NB4 (cell line): ENCODE measurements around the gene RPS6KA4.

Experiments
- CTCF ChIP-seq: IDR thresholded peaks from one replicate; pipeline ENCODE4 v1.5.1; 2012; ENCODE audit warnings: low read depth, low read length
- POLR2A ChIP-seq: IDR thresholded peaks from 2 replicates; pipeline ENCODE4 v1.6.1; 2011; ENCODE audit warnings: mild to moderate bottlenecking; ENCODE audit not compliant: insufficient read length; ENCODE audit errors: extremely low read depth
- TF ChIP-seq, protein P1 (sequence below): IDR thresholded peaks from 2 replicates; pipeline ENCODE4 v1.6.1; 2011; ENCODE audit warnings: low read depth, low read length

DNA sequence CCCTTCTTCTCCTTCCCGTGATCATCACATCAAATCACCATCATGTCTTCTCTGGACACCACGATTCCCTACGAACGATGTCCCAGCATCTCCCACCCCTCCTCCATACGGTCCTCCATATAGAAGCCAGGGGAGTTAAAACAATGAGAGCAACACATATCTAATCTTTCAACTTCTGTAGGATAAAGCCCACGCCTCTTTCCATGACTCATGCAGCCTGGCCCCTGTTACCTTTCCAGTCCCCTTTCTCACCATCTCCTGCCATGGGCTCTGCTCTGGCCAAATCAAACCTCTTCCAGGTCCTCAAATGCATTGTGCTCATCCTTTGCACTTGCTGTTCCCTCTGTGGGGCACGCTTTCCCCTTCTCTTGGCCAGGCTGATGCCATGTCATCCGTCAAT is 23.6 kb downstream of the RPS6KA4 start:
- TF ChIP-seq CTCF (no peak), POLR2A (no peak)
- TF ChIP-seq, protein P1, sequence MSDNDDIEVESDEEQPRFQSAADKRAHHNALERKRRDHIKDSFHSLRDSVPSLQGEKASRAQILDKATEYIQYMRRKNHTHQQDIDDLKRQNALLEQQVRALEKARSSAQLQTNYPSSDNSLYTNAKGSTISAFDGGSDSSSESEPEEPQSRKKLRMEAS, result no peak
